Smooth muscle cell of bladder (primary cell): ENCODE data around the gene OR6F1. TPM values are rescaled to one million over a fixed set of nuclear protein-coding genes. Genes with fewer than 3 reads are reported as not detected.

Experiments
- total RNA-seq: library from RNA; depleted of rRNA; stranded (reverse); fragments of >200 nt; gene quantifications from 2 replicates; pipeline ENCODE4 v1.2.3, GENCODE V29; 2014

Gene OR6F1
- not detected in 2 replicates for total RNA-seq

GRCh38 chr1:247716546-247716945 is at the start of gene OR6F1:
OR6F1 (minus strand) TSS chr1:247716646; CDS start chr1:247712755, 3,891 bp downstream.

GRCh38 chr1:247760456-247760855 is 44.0 kb upstream of the OR6F1 start, which contains the start of gene OR1C1:
OR1C1 (minus strand) TSS chr1:247760556; CDS start chr1:247758406, 2,150 bp downstream.

GRCh38 chr1:247748041-247748440 is 31.6 kb upstream of the OR6F1 start, which contains the start of gene OR14A2:
OR14A2 (minus strand) TSS chr1:247748141.

GRCh38 chr1:247738315-247738714 is 21.9 kb upstream of the OR6F1 start, which contains the start of gene OR14K1:
OR14K1 (plus strand) TSS chr1:247738615; CDS start chr1:247738615, 0 bp downstream.

GRCh38 chr1:247679639-247680038 is 36.8 kb downstream of the OR6F1 start, which contains the start of gene OR13G1:
OR13G1 (minus strand) TSS chr1:247679739; CDS start chr1:247673041, 6,698 bp downstream.

Other genes with a start within 250 kb of the OR6F1 start
- not detected in 2 replicates for gene OR2C3, start 180.2 kb downstream of the OR6F1 start, total RNA-seq
- gene GCSAML, start 167.5 kb downstream of the OR6F1 start, total RNA-seq = not detected in 2 replicates
- not detected in 2 replicates for gene OR2G2, start 128.3 kb downstream of the OR6F1 start, total RNA-seq
- not detected in 2 replicates for gene OR2G3, start 111.1 kb downstream of the OR6F1 start, total RNA-seq
- not detected in 2 replicates for gene OR13G1, start 36.9 kb downstream of the OR6F1 start, total RNA-seq
- not detected in 2 replicates for gene OR14K1, start 22.0 kb upstream of the OR6F1 start, total RNA-seq
- not detected in 2 replicates for gene OR14A2, start 31.5 kb upstream of the OR6F1 start, total RNA-seq
- gene OR1C1, start 43.9 kb upstream of the OR6F1 start, total RNA-seq = not detected in 2 replicates
- not detected in 2 replicates for gene OR14A16, start 107.5 kb upstream of the OR6F1 start, total RNA-seq
- gene OR11L1, start 125.2 kb upstream of the OR6F1 start, total RNA-seq = not detected in 2 replicates
- 0.14 and 0.18 TPM in 2 replicates for gene TRIM58, start 140.5 kb upstream of the OR6F1 start, total RNA-seq
- gene OR2W3, start 178.9 kb upstream of the OR6F1 start, total RNA-seq = not detected in 2 replicates
- gene OR2T8, start 203.6 kb upstream of the OR6F1 start, total RNA-seq = not detected in 2 replicates
- gene OR2AJ1, start 208.2 kb upstream of the OR6F1 start, total RNA-seq = not detected in 2 replicates
- gene OR2L8, start 232.2 kb upstream of the OR6F1 start, total RNA-seq = not detected in 2 replicates
- gene OR2AK2, start 248.6 kb upstream of the OR6F1 start, total RNA-seq = not detected in 2 replicates